MM.1S (cell line): ENCODE measurements around the gene TMEM106C.

Experiments
- CTCF ChIP-seq: fragments of 300-600 bp; sonication (generic); IDR thresholded peaks from 2 replicates; pipeline ENCODE4 v1.5.1; 2016; ENCODE audit warnings: antibody characterized with exemption, low read length, mixed read lengths
- EZH2 ChIP-seq: fragments of 300-600 bp; sonication (generic); optimal IDR thresholded peaks from 2 replicates; pipeline ENCODE3; 2017; ENCODE audit warnings: low read depth, mild to moderate bottlenecking, antibody characterized with exemption, low read length, mixed read lengths
- EZH2phosphoT487 ChIP-seq: fragments of 300-600 bp; sonication (generic); IDR thresholded peaks from 2 replicates; pipeline ENCODE4 v1.6.1; 2018; ENCODE audit warnings: antibody characterized with exemption, low read length

GRCh38 chr12:48017921-48018617, 54.7 kb downstream of the TMEM106C start:
- TF ChIP-seq CTCF (no peak), EZH2 (no peak), EZH2phosphoT487 (no peak)
